Esophagus (tissue), 2 donors: ENCODE measurements around the gene TPTE2. TPM values are rescaled to one million over a fixed set of nuclear protein-coding genes. Genes with fewer than 3 reads are reported as not detected.
"Not testable (repeated sequence)": the region's sequence is repeated elsewhere in the genome, so short reads cannot be mapped to it uniquely, and the experiment has no call there.

Experiments
- H3K27ac ChIP-seq, 2 donors: one replicate each; pipeline ENCODE4 v1.5.1; 2013; ENCODE audit warnings: low read depth in 2 of 2, mild to moderate bottlenecking in 2 of 2, inconsistent platforms in 1 of 2, low read length in 1 of 2, moderate library complexity in 1 of 2
- H3K27me3 ChIP-seq, 2 donors: one replicate each; pipeline ENCODE4 v1.6.1; 2013; ENCODE audit warnings: low read length in 2 of 2, control low read depth in 1 of 2, mild to moderate bottlenecking in 1 of 2; ENCODE audit not compliant: insufficient read depth in 2 of 2, control insufficient read depth in 1 of 2
- H3K36me3 ChIP-seq, 2 donors: one replicate each; pipeline ENCODE4 v1.6.1; 2013; ENCODE audit warnings: low read length in 1 of 2; ENCODE audit not compliant: control insufficient read depth in 2 of 2, insufficient read depth in 2 of 2
- H3K4me1 ChIP-seq, 2 donors: one replicate each; pipeline ENCODE4 v1.6.1; 2013; ENCODE audit warnings: low read length in 1 of 2; ENCODE audit not compliant: control insufficient read depth in 2 of 2, insufficient read depth in 2 of 2
- H3K4me3 ChIP-seq, 2 donors: one replicate each; pipeline ENCODE4 v1.5.1; 2013; ENCODE audit warnings: low read length in 2 of 2, mild to moderate bottlenecking in 2 of 2, low read depth in 1 of 2, moderate library complexity in 1 of 2
- H3K9me3 ChIP-seq, 2 donors: one replicate each; pipeline ENCODE4 v1.6.1; 2013; ENCODE audit warnings: mild to moderate bottlenecking in 2 of 2, low read depth in 1 of 2, low read length in 1 of 2, moderate library complexity in 1 of 2; ENCODE audit not compliant: control insufficient read depth in 2 of 2, insufficient read depth in 1 of 2
- WGBS, 2 donors: extraction: QIAGEN DNeasy Blood & Tissue Kit; methylation state at CpG; one replicate each; pipeline ENCODE4 v1.1.7; 2013; 5-methylcytosine and 5-hydroxymethylcytosine counted together
- polyA plus RNA-seq, 2 donors: library from polyadenylated mRNA; stranded (reverse); fragments of 200-250 nt; gene quantifications; one replicate each; pipeline ENCODE4 v1.2.3, GENCODE V29; 2013
- donor health status: healthy with polysubstance abuse.
- donor health status: Bipolar disorder and iron deficiency.

TPTE2 gene
- polyA plus RNA-seq, 2 donors, result not detected

- H3K27me3 ChIP-seq, H3K9me3 ChIP-seq, H3K36me3 ChIP-seq, H3K27ac ChIP-seq, H3K4me3 ChIP-seq, H3K4me1 ChIP-seq: not testable (repeated sequence)
- 74 to 80% methylated on average over 5 of the region's 5 CpGs for WGBS, 2 donors
Measured at GRCh38 chr13:19507623-19508022, 53.7 kb downstream of the TPTE2 start.

GRCh38 chr13:19460126-19460525 is 101.2 kb downstream of the TPTE2 start:
- not testable (repeated sequence) for H3K36me3 ChIP-seq, H3K4me3 ChIP-seq, H3K9me3 ChIP-seq, H3K27me3 ChIP-seq, H3K4me1 ChIP-seq, H3K27ac ChIP-seq
- WGBS, 2 donors, result 61 to 64% methylated on average over 9 of the region's 9 CpGs

DNA sequence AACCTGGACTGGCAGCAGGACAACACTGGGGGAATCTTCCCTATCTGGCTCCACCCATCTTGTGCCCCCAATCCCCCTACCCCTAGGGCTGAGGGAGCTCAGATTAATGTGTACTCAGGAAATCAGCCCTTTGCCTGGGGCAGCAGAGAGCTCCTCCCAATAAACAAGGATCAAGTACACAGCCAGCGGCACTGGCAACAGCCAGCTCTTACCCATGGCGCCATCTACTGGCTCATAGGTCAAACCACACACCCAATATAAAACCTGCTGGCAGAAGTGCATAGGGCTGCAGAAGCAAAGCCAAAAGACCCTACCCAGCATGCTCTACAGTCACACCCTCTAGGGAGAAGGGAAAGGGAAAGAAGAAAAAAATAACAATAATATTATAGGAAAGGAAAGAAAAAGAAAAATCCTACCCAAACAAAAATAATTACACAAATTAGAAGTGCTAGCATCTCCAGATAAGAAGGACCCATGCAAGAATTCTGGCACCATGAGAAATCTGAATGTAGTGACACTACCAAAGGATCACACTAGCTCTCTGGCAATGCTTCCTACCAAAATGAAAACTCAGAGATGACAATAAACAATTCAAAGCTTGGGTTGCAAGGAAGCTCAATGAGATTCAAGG is 122.2 kb downstream of the TPTE2 start:
- WGBS, 2 donors, result 5 to 14% methylated on average over 2 of the region's 2 CpGs
- not testable (repeated sequence) for H3K27me3 ChIP-seq

GRCh38 chr13:19437780-19438179 is 123.6 kb downstream of the TPTE2 start:
- H3K36me3 ChIP-seq, H3K27me3 ChIP-seq, H3K9me3 ChIP-seq, H3K4me3 ChIP-seq, H3K4me1 ChIP-seq, H3K27ac ChIP-seq: not testable (repeated sequence)
- WGBS, 2 donors, result 72 to 77% methylated on average over 6 of the region's 6 CpGs

More for the DNA sequence above, 122.2 kb downstream of the TPTE2 start:
- H3K4me1 ChIP-seq, H3K4me3 ChIP-seq, H3K36me3 ChIP-seq, H3K9me3 ChIP-seq, H3K27ac ChIP-seq: not testable (repeated sequence)

DNA sequence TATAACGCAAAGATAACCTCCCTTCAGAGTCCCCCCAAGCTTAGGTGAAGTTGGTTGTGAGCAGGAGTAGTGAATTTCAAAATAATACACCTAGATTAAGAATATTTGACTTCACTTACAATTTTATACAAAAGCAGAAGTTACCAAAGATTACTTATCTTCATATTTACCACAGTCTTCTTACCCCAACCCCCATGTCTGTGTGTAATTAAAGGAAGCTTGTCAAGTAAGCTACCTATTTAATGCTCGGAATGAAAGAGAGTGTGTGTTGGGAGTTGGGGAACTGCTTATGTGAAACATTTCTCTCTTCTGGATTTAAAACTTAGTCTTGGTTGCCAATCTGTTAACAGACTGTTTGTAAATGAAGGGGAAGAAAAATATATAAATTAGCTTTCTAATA is 139.1 kb downstream of the TPTE2 start:
- not testable (repeated sequence) for H3K4me1 ChIP-seq, H3K9me3 ChIP-seq, H3K4me3 ChIP-seq, H3K36me3 ChIP-seq, H3K27me3 ChIP-seq, H3K27ac ChIP-seq
- 67 to 73% methylated on average over 2 of the region's 2 CpGs for WGBS, 2 donors

- H3K4me3 ChIP-seq, H3K27ac ChIP-seq, H3K36me3 ChIP-seq, H3K27me3 ChIP-seq, H3K9me3 ChIP-seq, H3K4me1 ChIP-seq: not testable (repeated sequence)
- 78 to 92% methylated on average over 2 to 4 of the region's 4 CpGs for WGBS, 2 donors
Measured at GRCh38 chr13:19412494-19412893, 148.8 kb downstream of the TPTE2 start.

DNA sequence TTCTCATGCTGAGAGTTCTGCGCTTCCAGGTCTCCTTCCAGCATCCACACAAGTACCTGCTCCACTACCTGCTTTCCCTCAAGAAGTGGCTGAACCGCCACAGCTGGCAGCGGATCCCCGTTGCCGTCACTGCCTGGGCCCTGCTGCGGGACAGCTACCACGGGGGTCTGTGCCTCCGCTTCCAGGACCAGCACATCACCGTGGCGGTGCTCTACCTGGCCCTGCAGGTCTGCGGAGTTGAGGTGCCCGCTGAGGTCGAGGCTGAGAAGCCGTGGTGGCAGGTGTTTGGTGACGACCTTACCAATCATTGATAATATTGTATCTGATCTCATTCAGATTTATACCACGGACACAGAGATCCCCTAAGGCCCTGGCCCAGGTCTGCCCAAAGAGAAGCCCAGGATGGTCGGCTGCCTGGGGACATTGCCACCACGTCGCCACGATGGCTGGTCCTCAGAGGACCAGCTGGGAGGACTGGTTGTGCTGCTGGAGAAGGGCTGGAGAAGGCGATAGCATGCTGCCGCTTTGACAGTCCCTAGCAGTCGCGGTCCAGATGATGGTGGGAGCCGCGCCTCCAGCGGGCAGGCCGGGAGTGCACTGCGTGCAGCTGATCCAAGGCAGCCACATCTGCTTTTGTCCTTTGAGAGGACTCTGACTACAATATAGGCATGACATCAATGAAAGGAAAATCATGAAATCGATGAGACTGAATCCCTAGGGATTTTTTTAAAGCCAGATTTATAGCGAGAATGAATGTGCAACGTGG is 178.4 kb downstream of the TPTE2 start:
- not testable (repeated sequence) for H3K27ac ChIP-seq, H3K4me3 ChIP-seq, H3K9me3 ChIP-seq, H3K27me3 ChIP-seq, H3K4me1 ChIP-seq, H3K36me3 ChIP-seq
- WGBS, 2 donors, result 81 to 85% methylated on average over 32 of the region's 32 CpGs

GRCh38 chr13:19382111-19382510 is 179.2 kb downstream of the TPTE2 start:
- no peaks in the 10 kb centered on the region for H3K4me1 ChIP-seq
- H3K9me3 ChIP-seq, result no peaks in the 10 kb centered on the region
- no peaks in the 10 kb centered on the region for H3K36me3 ChIP-seq
- H3K27me3 ChIP-seq, result no peaks in the 10 kb centered on the region
- 73 to 79% methylated on average over 27 to 30 of the region's 30 CpGs for WGBS, 2 donors
- H3K4me3 ChIP-seq, result no peak overlapping the region
- no peak overlapping the region for H3K27ac ChIP-seq
